Measurements from ENCODE around the gene SHC3. TPM values are rescaled to one million over a fixed set of nuclear protein-coding genes. Genes with fewer than 3 reads are reported as not detected.

The SHC3 gene
- total and polyA plus RNA-seq, 12 donors, result 5.6 to 56.7 (median 20.9) TPM

- Histone ChIP-seq H3K9me3 (replicated peaks in 1 of 3) (no peaks in the 10 kb centered on the region), H3K36me3 (replicated peaks in 1 of 2) (no peaks in the 10 kb centered on the region), H3K27me3 (no peaks in the 10 kb centered on the region), H3K4me3 (no peak overlapping the region), H3K4me1 (replicated peaks in 1 of 2) (peaks cover 23 to 31% of the 10 kb centered on the region in 2 donors), H3K27ac (no peak overlapping the region)
- no peak for DNase-seq
- intact Hi-C loops (cut with DNase I), result no loop called here
- 91 to 94% (median 93%) methylated on average over 3 to 5 of the region's 5 CpGs for WGBS, 4 donors
- no peak for TF ChIP-seq POLR2A (IDR thresholded peaks at IDR 0.05)
- TF ChIP-seq, protein P1, sequence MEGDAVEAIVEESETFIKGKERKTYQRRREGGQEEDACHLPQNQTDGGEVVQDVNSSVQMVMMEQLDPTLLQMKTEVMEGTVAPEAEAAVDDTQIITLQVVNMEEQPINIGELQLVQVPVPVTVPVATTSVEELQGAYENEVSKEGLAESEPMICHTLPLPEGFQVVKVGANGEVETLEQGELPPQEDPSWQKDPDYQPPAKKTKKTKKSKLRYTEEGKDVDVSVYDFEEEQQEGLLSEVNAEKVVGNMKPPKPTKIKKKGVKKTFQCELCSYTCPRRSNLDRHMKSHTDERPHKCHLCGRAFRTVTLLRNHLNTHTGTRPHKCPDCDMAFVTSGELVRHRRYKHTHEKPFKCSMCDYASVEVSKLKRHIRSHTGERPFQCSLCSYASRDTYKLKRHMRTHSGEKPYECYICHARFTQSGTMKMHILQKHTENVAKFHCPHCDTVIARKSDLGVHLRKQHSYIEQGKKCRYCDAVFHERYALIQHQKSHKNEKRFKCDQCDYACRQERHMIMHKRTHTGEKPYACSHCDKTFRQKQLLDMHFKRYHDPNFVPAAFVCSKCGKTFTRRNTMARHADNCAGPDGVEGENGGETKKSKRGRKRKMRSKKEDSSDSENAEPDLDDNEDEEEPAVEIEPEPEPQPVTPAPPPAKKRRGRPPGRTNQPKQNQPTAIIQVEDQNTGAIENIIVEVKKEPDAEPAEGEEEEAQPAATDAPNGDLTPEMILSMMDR (IDR thresholded peaks at IDR 0.05), result no peak
These were observed 10.8 kb downstream of the SHC3 start for GRCh38 chr9:89167788-89168187.

DNA sequence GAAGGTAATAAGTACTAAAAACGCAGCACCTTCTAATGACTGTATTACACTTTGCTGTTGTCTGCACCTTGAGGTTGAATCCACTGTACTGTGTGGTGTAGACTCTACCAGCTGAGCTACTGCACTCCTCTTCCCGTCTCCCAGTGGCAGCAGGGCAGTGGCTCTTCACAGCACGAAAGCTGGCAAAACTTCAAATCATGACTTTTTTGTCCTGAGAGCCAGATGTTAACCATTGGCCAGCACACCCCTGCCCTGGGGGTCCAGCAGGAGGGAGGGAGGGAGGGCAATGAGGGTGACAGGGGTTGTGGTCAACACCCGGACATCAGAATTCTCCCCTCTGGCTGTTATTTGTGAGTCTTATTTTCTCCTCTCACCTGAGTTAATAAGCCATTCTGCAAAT is 11.8 kb downstream of the SHC3 start:
- intact Hi-C loops (cut with DNase I), result no loop called here
- no peaks in the 10 kb centered on the region for H3K27me3 ChIP-seq
- H3K36me3 ChIP-seq (replicated peaks in 1 of 2), result no peaks in the 10 kb centered on the region
- WGBS, 4 donors, result 60 to 80% (median 74%) methylated on average over 4 of the region's 4 CpGs
- H3K4me3 ChIP-seq, result no peak overlapping the region
- H3K4me1 ChIP-seq (replicated peaks in 1 of 2), result peaks cover 20 to 27% of the 10 kb centered on the region in 2 donors
- H3K27ac ChIP-seq, result peak overlapping the region in 2 of 5 donors; percentile 9 to 33
- no peaks in the 10 kb centered on the region for H3K9me3 ChIP-seq (replicated peaks in 1 of 3)
- DNase-seq, result no peak
- no peak for TF ChIP-seq POLR2A (IDR thresholded peaks at IDR 0.05)
- TF ChIP-seq, protein P1 (IDR thresholded peaks at IDR 0.05), result no peak

GRCh38 chr9:89165880-89166279 is 12.7 kb downstream of the SHC3 start:
- no peak for DNase-seq
- peak overlapping the region in 3 of 5 donors; percentile 32 to 49 (median 38) for H3K27ac ChIP-seq
- no peaks in the 10 kb centered on the region for H3K27me3 ChIP-seq
- intact Hi-C loops (cut with DNase I), result no loop called here
- H3K36me3 ChIP-seq (replicated peaks in 1 of 2), result no peaks in the 10 kb centered on the region
- WGBS, 4 donors, result 87 to 97% (median 92%) methylated on average over 6 of the region's 6 CpGs
- H3K4me1 ChIP-seq (replicated peaks in 1 of 2), result peaks cover 10 to 17% of the 10 kb centered on the region in 2 donors
- H3K9me3 ChIP-seq (replicated peaks in 1 of 3), result no peaks in the 10 kb centered on the region
- H3K4me3 ChIP-seq, result no peak overlapping the region
- no peak for TF ChIP-seq POLR2A (IDR thresholded peaks at IDR 0.05)
- TF ChIP-seq, protein P1 (IDR thresholded peaks at IDR 0.05), result no peak

DNA sequence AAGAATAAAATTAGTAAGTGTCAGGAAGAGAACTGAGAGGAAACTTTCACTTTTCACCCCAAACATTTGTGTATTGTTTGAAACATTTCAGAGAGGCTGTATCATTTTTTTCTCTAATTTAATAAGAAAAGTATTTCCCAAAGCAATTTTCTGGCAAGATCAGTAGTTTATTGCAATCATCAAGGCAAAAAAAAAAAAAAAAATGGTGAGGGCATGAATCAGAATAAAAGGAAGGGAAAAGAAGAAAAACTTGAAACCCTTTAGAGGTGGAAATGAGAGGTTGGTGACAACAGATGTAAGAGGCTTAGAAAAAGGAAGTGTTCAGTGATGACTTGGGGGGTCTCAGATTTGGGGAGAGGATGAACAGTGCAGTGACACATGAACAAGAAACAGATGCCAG is 13.3 kb downstream of the SHC3 start:
- Histone ChIP-seq H3K4me3 (no peak overlapping the region), H3K9me3 (replicated peaks in 1 of 3) (no peaks in the 10 kb centered on the region), H3K27me3 (no peaks in the 10 kb centered on the region), H3K36me3 (replicated peaks in 1 of 2) (no peaks in the 10 kb centered on the region), H3K4me1 (replicated peaks in 1 of 2) (peaks cover 8 to 14% of the 10 kb centered on the region in 2 donors), H3K27ac (peak overlapping the region in 3 of 5 donors; percentile 32 to 49 (median 38))
- intact Hi-C loops (cut with DNase I), result no loop called here
- TF ChIP-seq, protein P1 (IDR thresholded peaks at IDR 0.05), result no peak
- no peak for TF ChIP-seq POLR2A (IDR thresholded peaks at IDR 0.05)
- DNase-seq, result no peak
